ENCODE measurements around the gene MS4A4A.
"Not testable (repeated sequence)": the region's sequence is repeated elsewhere in the genome, so short reads cannot be mapped to it uniquely, and the experiment has no call there.

MS4A4A gene

GRCh38 chr11:60280412-60280811 lies at the start of gene MS4A4A:
Gene MS4A4A, plus strand, starts transcription at chr11:60280666. Its CDS starts 10 bp downstream, at chr11:60280676.
- DNase-seq (ENCODE audit: low spot score), result no peak

DNA sequence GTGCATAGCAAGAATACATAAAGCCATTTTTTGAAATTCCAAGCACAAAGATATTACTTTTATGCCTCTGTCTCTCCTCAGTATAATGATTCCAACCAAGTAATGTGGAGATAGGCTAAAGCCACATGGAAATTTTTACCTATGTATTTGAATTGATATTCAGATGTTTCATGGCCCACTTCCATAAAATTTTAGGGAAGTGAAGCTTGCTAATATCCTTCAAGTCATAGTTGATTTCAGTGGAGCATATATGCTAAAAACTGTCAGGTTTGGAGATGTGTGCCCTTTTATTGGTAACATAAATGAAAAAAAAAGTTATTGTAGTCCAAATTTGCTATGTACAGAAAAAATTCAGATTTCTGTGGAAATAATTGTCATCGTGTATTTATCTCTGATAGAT lies 49.8 kb upstream of the MS4A4A start:
- no peak for DNase-seq (ENCODE audit: low spot score)

- no peak for DNase-seq (ENCODE audit: low spot score)
Measured at GRCh38 chr11:60235321-60235720, 45.1 kb upstream of the MS4A4A start.

GRCh38 chr11:60240662-60241061 lies 39.8 kb upstream of the MS4A4A start:
- no peak for DNase-seq (ENCODE audit: low spot score)

- DNase-seq (ENCODE audit: low spot score), result no peak
Measured at GRCh38 chr11:60241786-60242185, 38.7 kb upstream of the MS4A4A start.

DNA sequence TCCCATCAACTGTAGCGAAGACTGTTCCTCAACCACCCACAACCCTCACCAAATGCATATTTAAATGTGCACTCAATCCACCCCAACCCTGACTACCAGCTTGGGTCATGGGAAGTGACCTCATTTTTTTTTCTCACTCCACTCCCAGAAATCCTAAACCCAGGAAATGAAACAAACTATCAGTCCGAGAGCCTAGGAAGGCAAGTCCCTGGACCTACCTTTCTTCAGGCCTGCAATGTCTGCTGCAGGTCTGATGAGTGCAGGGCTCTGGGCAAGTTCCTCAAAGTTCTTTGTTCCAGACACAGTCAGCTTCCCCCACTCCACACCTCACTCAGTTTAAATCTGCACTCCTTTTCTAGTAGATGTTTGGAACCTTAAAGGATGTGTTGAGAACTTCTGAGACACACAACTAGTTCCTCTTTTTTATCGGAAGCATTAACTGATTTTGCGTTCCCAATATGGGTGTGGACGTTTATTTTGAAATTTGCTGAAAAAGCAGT lies 37.7 kb upstream of the MS4A4A start, which contains the start of gene MS4A4E:
Gene MS4A4E (minus strand): TSS at position 398 of the 500 bp plus-strand sequence. CDS start 13,082 bp downstream, outside the sequence.
- DNase-seq (ENCODE audit: low spot score), result no peak

DNA sequence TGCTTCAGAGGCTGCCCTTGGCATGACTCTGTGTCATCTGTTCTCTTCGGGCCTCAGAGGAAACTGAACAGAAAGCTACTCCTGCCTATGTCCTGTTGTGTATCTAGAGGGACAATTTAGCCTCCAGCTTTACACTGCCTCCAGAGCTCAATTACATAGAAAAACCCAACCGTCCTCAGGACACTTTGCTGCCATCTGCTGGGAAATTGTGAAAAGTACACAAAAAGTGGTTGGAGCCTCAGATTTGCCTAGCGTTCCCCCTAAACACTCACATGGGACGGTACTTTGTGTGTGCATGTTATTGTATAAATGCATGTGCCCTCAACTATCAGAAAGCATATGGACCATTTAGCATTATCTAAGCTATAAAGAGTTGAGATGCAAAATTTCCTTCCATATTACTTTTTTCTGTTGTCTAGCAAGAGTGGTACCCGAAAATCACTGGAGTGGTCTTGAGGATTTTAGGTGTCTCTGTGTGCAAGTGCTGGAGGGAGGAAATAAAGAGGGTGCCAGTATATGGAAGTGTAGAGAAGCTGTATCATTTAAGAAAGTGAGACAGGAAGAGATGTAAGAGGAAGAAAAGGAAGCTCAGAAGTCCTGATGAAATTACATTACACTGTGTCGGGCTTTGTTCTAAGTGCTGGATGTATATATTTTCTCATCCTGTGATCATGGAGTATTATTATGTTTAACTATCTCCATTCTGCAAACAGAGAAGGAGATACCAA lies 28.8 kb upstream of the MS4A4A start:
- peak; percentile 4 for DNase-seq (ENCODE audit: low spot score)

DNA sequence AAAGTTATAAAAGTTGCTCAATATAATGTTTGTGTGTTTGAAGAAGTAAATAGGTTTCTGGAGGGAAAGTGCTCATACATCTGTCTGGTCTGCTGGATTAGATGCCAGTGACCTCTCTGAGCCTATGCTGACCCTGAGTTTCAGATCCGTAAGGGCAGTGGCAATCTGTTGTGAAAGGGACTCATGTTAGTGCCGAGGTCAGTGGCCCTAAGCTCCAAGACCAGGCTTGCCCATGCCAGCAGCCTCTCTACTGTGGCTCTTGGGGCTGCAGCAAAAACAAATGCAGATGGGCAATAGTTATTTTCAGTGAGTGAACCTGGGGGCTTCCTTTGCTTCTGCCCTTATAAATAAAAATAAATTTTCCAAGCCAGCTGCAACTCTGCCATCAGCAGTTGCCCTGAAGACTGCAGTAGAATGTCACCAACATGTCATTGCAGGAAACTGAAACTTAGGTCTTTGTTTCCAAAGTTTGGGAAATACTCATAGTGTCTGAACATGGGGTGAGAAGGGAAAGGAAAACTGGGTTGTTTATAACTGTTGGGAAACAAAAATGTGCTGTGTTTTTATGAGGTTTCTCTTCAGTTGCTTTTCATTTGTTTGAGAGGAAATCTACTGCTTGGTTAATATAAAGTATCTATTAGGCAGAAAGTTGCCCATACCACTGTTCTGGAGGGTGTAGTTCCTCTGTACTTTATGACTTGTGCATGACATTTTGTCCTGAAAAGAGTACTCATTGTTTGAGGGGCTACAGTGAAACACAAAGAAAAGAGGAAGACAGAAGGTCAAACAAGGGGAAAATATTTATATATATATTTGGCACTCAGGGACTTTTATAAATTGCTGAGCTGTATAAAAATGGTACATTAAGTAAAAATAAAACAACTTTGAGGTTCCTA lies 28.0 kb upstream of the MS4A4A start:
- no peak for DNase-seq (ENCODE audit: low spot score)

GRCh38 chr11:60257956-60258722 lies 22.3 kb upstream of the MS4A4A start:
- no peak for DNase-seq (ENCODE audit: low spot score)

DNA sequence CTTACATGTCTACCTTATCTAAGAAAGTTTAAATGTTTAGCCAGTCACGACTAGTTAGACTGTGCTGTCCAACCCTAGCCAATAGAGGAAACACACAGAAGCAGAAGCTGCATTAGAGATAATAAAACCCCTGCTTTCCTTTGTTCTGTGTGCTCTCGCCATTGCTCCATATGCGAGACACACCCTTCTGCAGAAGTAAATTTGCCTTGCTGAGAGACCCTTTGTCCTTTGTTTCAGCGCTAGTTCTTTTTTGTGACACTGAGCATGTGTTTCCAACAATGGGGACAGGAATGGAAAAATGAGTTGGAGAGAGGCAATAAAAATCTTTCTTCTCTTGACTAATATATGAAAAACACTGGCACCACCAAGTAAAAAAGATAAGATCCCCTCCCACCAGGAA lies 19.5 kb upstream of the MS4A4A start:
- DNase-seq (ENCODE audit: low spot score), result no peak

GRCh38 chr11:60263402-60263801 lies 17.1 kb upstream of the MS4A4A start:
- no peak for DNase-seq (ENCODE audit: low spot score)

DNA sequence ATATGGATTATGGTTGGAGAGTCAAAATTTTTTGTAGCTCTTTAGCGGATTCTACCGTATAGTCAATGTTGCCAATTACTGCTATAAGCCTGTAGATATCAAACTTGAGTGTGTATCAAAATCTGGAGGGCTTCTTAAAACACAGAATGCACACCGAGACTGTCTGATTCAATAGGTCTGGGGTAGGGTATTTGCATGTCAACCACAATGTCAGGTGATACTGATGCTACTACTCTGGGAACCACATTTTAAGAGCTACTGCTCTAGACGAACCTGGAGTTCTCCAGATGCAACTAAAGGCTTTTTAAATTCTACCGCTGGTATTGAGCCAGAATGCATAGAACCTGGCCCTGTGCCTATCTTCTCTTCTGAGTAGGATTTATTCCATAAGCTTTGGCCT lies 15.8 kb upstream of the MS4A4A start:
- no peak for DNase-seq (ENCODE audit: low spot score)

GRCh38 chr11:60265373-60266214 lies 14.9 kb upstream of the MS4A4A start:
- peak; percentile 50 for DNase-seq (ENCODE audit: low spot score)

DNA sequence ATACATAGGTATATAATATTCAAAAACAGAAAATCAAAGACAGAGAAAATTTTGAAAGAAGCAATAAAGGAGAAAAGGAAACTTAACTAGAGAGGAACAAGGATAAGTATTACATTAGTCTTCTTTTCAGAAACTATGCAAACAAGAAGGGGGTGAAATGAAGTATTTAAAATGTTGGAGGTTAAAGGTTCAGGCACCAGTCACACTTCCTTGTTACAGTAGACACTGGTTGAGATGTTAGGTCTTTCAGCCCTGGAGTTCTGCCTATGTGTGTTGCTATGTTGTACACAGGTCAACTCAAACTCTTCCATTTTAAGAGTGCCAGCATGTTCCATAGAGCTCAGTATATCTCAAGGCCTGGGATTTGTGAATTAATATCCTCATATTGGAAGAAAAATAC lies 6.0 kb upstream of the MS4A4A start:
- no peak for DNase-seq (ENCODE audit: low spot score)

DNA sequence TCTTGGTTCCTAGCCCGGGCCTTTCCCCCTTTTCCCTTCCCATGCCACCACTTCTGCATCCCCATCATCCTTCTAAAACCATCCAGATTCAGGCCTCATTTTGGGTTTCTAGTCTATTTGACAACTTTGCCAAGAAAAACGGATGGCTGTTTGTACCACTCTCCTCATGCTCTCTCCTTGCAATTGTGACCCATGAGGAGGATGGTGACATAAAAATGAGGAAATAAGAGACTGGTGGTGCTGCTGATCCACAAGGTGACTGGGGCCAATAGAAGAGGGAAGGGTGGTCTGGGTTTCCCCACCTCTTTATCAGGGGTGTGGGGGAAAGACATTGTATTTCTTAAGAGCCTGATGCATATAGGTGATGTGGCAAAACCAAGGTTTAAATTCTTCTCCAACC lies 1.0 kb downstream of the MS4A4A start:
- no peak for DNase-seq (ENCODE audit: low spot score)

GRCh38 chr11:60282286-60282685 lies 1.8 kb downstream of the MS4A4A start:
- DNase-seq (ENCODE audit: low spot score), result no peak

- not testable (repeated sequence) for DNase-seq (ENCODE audit: low spot score)
Measured at GRCh38 chr11:60285411-60286126, 5.1 kb downstream of the MS4A4A start.

DNA sequence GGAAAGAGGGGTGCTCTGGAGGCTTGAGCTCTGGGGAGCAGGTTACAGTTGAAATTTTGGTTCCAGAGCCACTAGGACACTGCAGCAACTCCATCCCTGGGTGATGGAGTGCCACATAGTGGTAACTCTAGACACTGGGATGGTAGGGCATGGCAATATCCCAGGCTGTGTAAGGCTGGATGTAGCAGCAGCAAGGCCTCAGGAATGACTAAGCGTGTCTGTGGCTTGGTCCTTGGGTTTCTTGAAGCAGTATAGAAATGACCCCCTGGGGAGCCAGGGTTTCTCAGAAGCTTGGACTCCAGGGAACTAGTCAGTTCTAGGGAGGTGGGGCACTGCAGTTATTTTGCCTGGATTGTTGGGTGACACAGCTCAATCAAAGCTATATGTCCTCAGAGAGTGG lies 8.1 kb downstream of the MS4A4A start:
- DNase-seq (ENCODE audit: low spot score), result no peak

GRCh38 chr11:60292145-60292544 lies 11.7 kb downstream of the MS4A4A start:
- DNase-seq (ENCODE audit: low spot score), result no peak

DNA sequence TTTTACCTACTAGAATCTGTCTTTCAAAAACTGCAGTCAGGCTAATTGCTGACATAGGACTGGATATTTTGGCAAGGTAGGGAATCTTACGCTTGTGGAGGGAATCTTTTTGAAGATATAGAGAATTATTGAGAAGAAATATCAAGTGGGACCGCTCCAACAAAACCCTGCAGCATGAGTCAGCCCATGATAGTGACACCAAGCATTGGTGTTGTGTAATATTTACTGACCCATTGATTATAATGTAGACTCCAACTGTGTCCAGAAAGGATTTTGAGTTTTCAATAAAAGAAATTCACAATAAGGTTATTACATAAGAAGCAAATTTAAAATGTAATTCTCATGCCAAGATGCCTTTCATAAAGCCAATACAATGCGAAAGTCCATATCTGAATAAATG lies 20.7 kb downstream of the MS4A4A start:
- no peak for DNase-seq (ENCODE audit: low spot score)

DNA sequence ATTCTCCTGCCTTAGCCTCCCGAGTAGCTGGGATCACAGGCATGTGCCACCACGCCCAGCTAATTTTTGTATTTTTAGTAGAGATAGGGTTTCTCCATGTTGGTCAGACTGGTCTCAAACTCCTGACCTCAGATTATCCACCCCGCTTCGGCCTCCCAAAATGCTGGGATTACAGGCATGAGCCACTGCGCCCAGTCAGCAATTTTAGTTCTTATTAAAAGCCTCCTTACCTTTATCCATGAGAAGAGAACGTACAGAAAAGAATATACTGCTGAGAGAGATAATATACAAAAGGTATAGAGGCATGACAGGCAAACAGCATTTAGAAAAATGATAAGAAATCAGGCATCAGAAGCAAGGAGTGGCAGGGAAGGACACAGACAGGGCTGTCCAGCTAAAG lies 21.4 kb downstream of the MS4A4A start:
- DNase-seq (ENCODE audit: low spot score), result not testable (repeated sequence)
